HEK293 (cell line): ENCODE data around the gene GGN.

Experiments used
- CTCF ChIA-PET: fragments of 350-600 bp; formaldehyde crosslinking; extraction: SDS; loops from one replicate; lab custom pipeline; 2021; ENCODE audit warnings: antibody characterized with exemption; lab: Yijun Ruan, JAX
- POLR2A ChIA-PET: fragments of 300-600 bp; formaldehyde crosslinking; extraction: SDS; loops from one replicate; lab custom pipeline; 2020; ENCODE audit warnings: antibody characterized with exemption, inconsistent platforms; lab: Yijun Ruan, JAX
- H3K27ac ChIP-seq: fragments of 200-500 bp; sonication (Bioruptor generic); 2 replicates; pipeline ENCODE4 v1.5.1; 2014; ENCODE audit warnings: low read depth, low read length, control low read depth, inconsistent platforms; ENCODE audit errors: extremely low read depth
- H3K36me3 ChIP-seq, 2 experiments: fragments of 200-500 bp in 1 of 2; sonication (Bioruptor generic) in 1 of 2; 1 replicate in 1 of 2; 2 replicates in 1 of 2; pipeline ENCODE4 v1.5.1; 2014 to 2017; ENCODE audit warnings: inconsistent platforms in 2 of 2, low read length in 2 of 2; ENCODE audit not compliant: control insufficient read depth in 2 of 2, insufficient read depth in 1 of 2
- H3K4me1 ChIP-seq: fragments of 200-500 bp; sonication (Bioruptor generic); 2 replicates; pipeline ENCODE4 v1.5.1; 2014; ENCODE audit warnings: mild to moderate bottlenecking, low read length, inconsistent platforms; ENCODE audit not compliant: control insufficient read depth, insufficient read depth
- H3K4me3 ChIP-seq: 2 replicates; pipeline ENCODE4 v1.5.1; 2011; ENCODE audit warnings: low read depth, mild to moderate bottlenecking, control low read depth, low read length, moderate library complexity
- H3K9me3 ChIP-seq: fragments of 200-500 bp; sonication (Bioruptor generic); 2 replicates; pipeline ENCODE4 v1.5.1; 2014; ENCODE audit warnings: low read depth, low read length, inconsistent platforms; ENCODE audit not compliant: control insufficient read depth, insufficient read depth
- GLIS2 ChIP-seq: fragments of 450-650 bp; formaldehyde crosslinking; IDR thresholded peaks from 2 replicates; pipeline ENCODE4 v1.5.1; 2016; ENCODE audit warnings: missing biosample characterization, missing genetic modification characterization
- MYNN ChIP-seq: fragments of 450-650 bp; formaldehyde crosslinking; IDR thresholded peaks from 2 replicates; pipeline ENCODE4 v1.5.1; 2016; ENCODE audit warnings: missing biosample characterization, missing genetic modification characterization, borderline replicate concordance
- MZF1 ChIP-seq: fragments of 450-650 bp; formaldehyde crosslinking; IDR thresholded peaks from 2 replicates; pipeline ENCODE4 v1.5.1; 2017; ENCODE audit warnings: missing biosample characterization, missing genetic modification characterization, borderline replicate concordance
- PRDM10 ChIP-seq: fragments of 450-650 bp; formaldehyde crosslinking; IDR thresholded peaks from 2 replicates; pipeline ENCODE4 v1.5.1; 2016; ENCODE audit warnings: missing biosample characterization, missing genetic modification characterization
- SETDB1 ChIP-seq: IDR thresholded peaks from one replicate; pipeline ENCODE4 v1.6.1; 2017; ENCODE audit warnings: mild to moderate bottlenecking, low read length, moderate library complexity, mixed read lengths; ENCODE audit not compliant: insufficient read length
- SP2 ChIP-seq: fragments of 450-650 bp; formaldehyde crosslinking; IDR thresholded peaks from 2 replicates; pipeline ENCODE4 v1.5.1; 2016; ENCODE audit warnings: missing biosample characterization, missing genetic modification characterization
- ZBTB20 ChIP-seq: fragments of 450-650 bp; formaldehyde crosslinking; IDR thresholded peaks from 2 replicates; pipeline ENCODE4 v1.5.1; 2016; ENCODE audit warnings: missing biosample characterization, missing genetic modification characterization
- ZBTB7A ChIP-seq: fragments of 450-650 bp; formaldehyde crosslinking; IDR thresholded peaks from 2 replicates; pipeline ENCODE4 v1.5.1; 2016; ENCODE audit warnings: low read depth, missing biosample characterization, missing genetic modification characterization
- ZIC2 ChIP-seq: fragments of 450-650 bp; formaldehyde crosslinking; IDR thresholded peaks from 2 replicates; pipeline ENCODE4 v1.5.1; 2016; ENCODE audit warnings: missing biosample characterization, missing genetic modification characterization
- ZNF768 ChIP-seq: fragments of 450-650 bp; formaldehyde crosslinking; IDR thresholded peaks from 2 replicates; pipeline ENCODE4 v1.5.1; 2018; ENCODE audit warnings: missing biosample characterization, mild to moderate bottlenecking, missing genetic modification characterization
- ZNF791 ChIP-seq: fragments of 450-650 bp; formaldehyde crosslinking; IDR thresholded peaks from 2 replicates; pipeline ENCODE4 v1.5.1; 2016; ENCODE audit warnings: missing biosample characterization, missing genetic modification characterization
- ZSCAN30 ChIP-seq: fragments of 450-650 bp; IDR thresholded peaks from 2 replicates; pipeline ENCODE4 v1.5.1; 2018; ENCODE audit warnings: missing biosample characterization, mild to moderate bottlenecking, missing genetic modification characterization, moderate library complexity

Gene GGN

GRCh38 chr19:38425810-38426466 lies 38.1 kb upstream of the GGN start, which contains the start of gene RASGRP4:
TSS of gene RASGRP4 (minus strand) at chr19:38426219. CDS start at chr19:38426091, 128 bp downstream.
- ChIA-PET POLR2A (no interaction called here), CTCF (interaction anchor here (1.1 to 2.9 kb wide), 2 partner anchors 22 to 23 kb away, joined by 6 to 17 read pairs; partner anchors contain the start of gene FAM98C)
- no peak within 1 kb of the TSS for H3K4me3 ChIP-seq

GRCh38 chr19:38425222-38425809 lies 37.5 kb upstream of the GGN start:
- TF ChIP-seq PRDM10 (tag by site-specific recombination) (peak; percentile 38; the same call in 1 of the 2 replicates), ZBTB7A (tag by site-specific recombination) (no peak), ZBTB20 (tag by site-specific recombination) (0 out of 2 replicates have a peak, but pooled peaks have one; percentile 45), ZNF768 (tag by site-specific recombination) (peak; percentile 75; the same call in 1 of the 2 replicates), ZIC2 (tag by site-specific recombination) (peak; percentile 47), SETDB1 (no peak)
- POLR2A ChIA-PET = interaction anchor here (0.6 kb wide), 1 partner anchor 13 kb away, joined by 6 read pairs; no protein-coding TSS in a partner anchor
- Histone ChIP-seq H3K4me3 (no peak overlapping the region), H3K27ac (no peak overlapping the region), H3K4me1 (no peaks in the 10 kb centered on the region), H3K36me3 (no peaks in the 10 kb centered on the region; a peak in 1 of 3 replicates), H3K9me3 (no peaks in the 10 kb centered on the region)
- CTCF ChIA-PET = interaction anchor here (0.6 to 2.9 kb wide), 3 partner anchors 22 to 190 kb away, joined by 3 to 17 read pairs (median 4); partner anchors contain the start of gene FAM98C

More at GRCh38 chr19:38425810-38426466, 38.1 kb upstream of the GGN start, which contains the start of gene RASGRP4:
- no peaks in the 10 kb centered on the region for H3K4me1 ChIP-seq
- no peaks in the 10 kb centered on the region for H3K9me3 ChIP-seq
- H3K27ac ChIP-seq = no peak within 1 kb of the TSS
- no peaks in the 10 kb centered on the region; a peak in 1 of 3 replicates for H3K36me3 ChIP-seq
- TF ChIP-seq GLIS2 (tag by site-specific recombination) (peak; percentile 58), SP2 (tag by site-specific recombination) (no peak), MYNN (tag by site-specific recombination) (no peak), MZF1 (tag by site-specific recombination) (no peak), ZSCAN30 (no peak)

GRCh38 chr19:38424272-38424671 lies 36.4 kb upstream of the GGN start:
- POLR2A ChIA-PET = interaction anchor here (0.7 kb wide), 1 partner anchor 11 kb away, joined by 3 read pairs; no protein-coding TSS in a partner anchor
- no peak overlapping the region for H3K4me3 ChIP-seq
- no peak overlapping the region for H3K27ac ChIP-seq
- no peaks in the 10 kb centered on the region; a peak in 1 of 3 replicates for H3K36me3 ChIP-seq
- no peaks in the 10 kb centered on the region for H3K9me3 ChIP-seq
- CTCF ChIA-PET = interaction anchor here (0.8 to 2.9 kb wide), 2 partner anchors 21 to 181 kb away, joined by 5 to 17 read pairs; partner anchors contain the start of gene FAM98C
- no peak for TF ChIP-seq ZBTB7A (tag by site-specific recombination)
- no peak for TF ChIP-seq ZNF791 (tag by site-specific recombination)
- H3K4me1 ChIP-seq = no peaks in the 10 kb centered on the region
